ENCODE results near the gene DMBX1. TPM values are rescaled to one million over a fixed set of nuclear protein-coding genes. Genes with fewer than 3 reads are reported as not detected.
A peak's percentile ranks its signal among the peaks of the same experiment; 100 is the strongest.

Gene DMBX1
- total RNA-seq, 2 donors from 2014 or later = 0.43 to 0.58 TPM

DNA sequence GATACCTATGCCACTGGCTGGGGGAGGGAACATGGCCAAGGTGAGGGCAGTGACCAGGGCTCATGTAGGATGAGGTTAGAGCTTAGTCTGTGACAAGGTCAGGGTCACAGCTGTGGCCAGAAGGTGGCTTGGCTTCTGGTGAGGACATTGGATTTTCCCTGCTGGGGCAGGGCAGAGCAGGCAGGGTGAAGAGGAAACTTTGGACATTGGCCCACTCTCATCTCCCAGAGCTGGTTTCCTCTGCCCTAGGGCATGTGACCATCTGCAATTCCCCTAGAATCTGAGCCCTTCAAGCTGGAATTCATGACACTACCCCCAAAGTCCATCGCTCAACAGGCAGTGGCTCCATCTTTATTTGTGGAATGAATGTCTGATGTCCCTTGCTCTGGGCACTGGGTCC lies 5.3 kb downstream of the DMBX1 start:
- ATAC-seq (replicated peaks) = no peak
- no peak overlapping the region for H3K27ac Mint-ChIP-seq
- H3K4me3 Mint-ChIP-seq = no peak overlapping the region
- H3K27me3 Mint-ChIP-seq = peaks cover 45% of the 10 kb centered on the region
- no peaks in the 10 kb centered on the region for H3K9me3 Mint-ChIP-seq
- peaks cover 4% of the 10 kb centered on the region for H3K36me3 Mint-ChIP-seq (ENCODE audit: low read depth)
- H3K4me1 Mint-ChIP-seq = peaks cover 8% of the 10 kb centered on the region

DNA sequence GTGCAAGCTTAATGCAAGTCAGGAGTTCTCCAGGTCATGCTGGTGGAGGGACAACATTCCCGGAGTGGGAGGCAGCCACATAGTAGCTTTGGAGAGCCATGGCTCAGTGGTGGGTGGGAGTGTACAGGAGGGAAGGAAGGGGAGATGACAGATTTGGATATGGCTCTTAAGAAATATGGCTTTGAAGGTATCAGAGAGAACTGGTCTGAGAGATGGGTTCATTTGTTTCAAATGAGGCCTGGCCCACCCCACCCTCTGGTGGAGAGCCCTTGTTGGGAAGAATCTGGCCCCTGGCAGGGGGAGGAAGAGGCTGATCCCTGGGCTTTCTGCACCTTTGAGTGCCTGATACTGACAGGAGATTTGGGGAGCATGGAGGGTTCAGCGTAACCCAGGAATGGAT lies 6.1 kb downstream of the DMBX1 start:
- H3K27me3 Mint-ChIP-seq = peaks cover 45% of the 10 kb centered on the region

DNA sequence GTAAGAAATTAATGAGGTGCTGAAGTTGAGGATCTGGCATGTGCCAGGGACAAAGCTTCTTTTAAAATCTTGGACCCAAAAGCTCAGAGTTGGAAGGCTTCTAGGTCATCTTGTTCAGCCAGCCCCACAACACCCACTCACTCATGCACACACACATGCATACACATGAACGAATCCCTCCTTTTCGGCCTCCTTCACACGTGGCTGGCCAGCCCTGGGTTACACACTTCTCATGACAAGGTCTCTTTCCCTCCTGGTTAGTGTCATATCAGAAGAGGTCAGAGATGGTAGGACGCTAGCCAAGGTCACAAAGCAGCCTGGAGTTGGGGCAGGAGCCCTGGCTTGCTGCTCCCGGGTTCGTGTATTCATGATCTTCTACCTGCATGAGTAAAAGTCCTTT lies 6.9 kb downstream of the DMBX1 start:
- no peaks in the 10 kb centered on the region for H3K9me3 Mint-ChIP-seq
- peaks cover 44% of the 10 kb centered on the region for H3K27me3 Mint-ChIP-seq
- no peak for ATAC-seq (replicated peaks)
- H3K27ac Mint-ChIP-seq = no peak overlapping the region
- no peaks in the 10 kb centered on the region for H3K36me3 Mint-ChIP-seq (ENCODE audit: low read depth)
- H3K4me3 Mint-ChIP-seq = no peak overlapping the region
- H3K4me1 Mint-ChIP-seq = peaks cover 5% of the 10 kb centered on the region

More for the DNA sequence above, 6.1 kb downstream of the DMBX1 start:
- ATAC-seq (replicated peaks) = no peak
- Mint-ChIP-seq H3K4me3 (no peak overlapping the region), H3K36me3 (ENCODE audit: low read depth) (no peaks in the 10 kb centered on the region), H3K9me3 (no peaks in the 10 kb centered on the region), H3K4me1 (peaks cover 5% of the 10 kb centered on the region), H3K27ac (no peak overlapping the region)

DNA sequence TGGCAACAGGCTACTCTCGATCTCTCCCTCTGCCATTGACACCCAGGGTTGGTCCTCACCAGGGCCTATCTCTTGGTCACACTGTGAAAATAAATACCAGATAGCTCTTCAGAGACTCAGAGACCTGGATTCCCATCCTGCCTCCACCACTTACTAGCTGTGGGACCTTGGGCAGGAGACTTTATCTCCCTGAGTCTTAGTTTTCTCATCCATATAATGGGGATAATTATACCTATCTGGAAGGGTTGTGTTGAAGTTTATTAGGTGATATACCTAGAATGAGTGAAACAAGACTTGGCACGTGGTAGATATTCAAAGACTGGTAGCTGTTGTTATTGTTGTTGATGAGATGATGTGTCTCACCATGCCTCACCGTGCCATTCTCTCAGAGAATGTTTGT lies 7.4 kb downstream of the DMBX1 start:
- H3K27me3 Mint-ChIP-seq = peaks cover 40% of the 10 kb centered on the region
- H3K27ac Mint-ChIP-seq = no peak overlapping the region
- no peak overlapping the region for H3K4me3 Mint-ChIP-seq
- no peak for ATAC-seq (replicated peaks)
- no peaks in the 10 kb centered on the region for H3K9me3 Mint-ChIP-seq
- no peaks in the 10 kb centered on the region for H3K36me3 Mint-ChIP-seq (ENCODE audit: low read depth)
- H3K4me1 Mint-ChIP-seq = peaks cover 5% of the 10 kb centered on the region

DNA sequence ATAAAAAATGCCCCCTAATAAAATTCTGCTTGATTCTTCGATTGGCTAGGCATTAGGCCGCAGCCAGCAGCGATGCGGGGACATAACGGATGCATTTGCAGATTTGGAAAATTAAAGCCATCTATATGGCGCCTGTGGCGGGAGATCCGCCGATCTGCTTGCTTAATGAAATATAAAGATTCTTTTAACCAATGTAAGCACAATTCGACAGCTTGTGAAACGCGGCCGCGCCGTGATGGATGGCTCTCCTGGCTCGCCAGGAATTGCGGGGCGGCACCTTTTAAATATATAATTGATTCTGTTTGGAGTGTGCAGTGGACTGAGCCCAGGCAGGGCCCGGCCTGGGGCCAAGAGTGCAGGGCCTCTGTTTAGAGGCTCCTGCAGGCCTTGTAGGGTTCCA lies 8.0 kb downstream of the DMBX1 start:
- H3K36me3 Mint-ChIP-seq (ENCODE audit: low read depth) = no peaks in the 10 kb centered on the region
- peaks cover 39% of the 10 kb centered on the region for H3K27me3 Mint-ChIP-seq
- peaks cover 5% of the 10 kb centered on the region for H3K4me1 Mint-ChIP-seq
- no peak for ATAC-seq (replicated peaks)
- H3K4me3 Mint-ChIP-seq = no peak overlapping the region
- H3K9me3 Mint-ChIP-seq = no peaks in the 10 kb centered on the region
- no peak overlapping the region for H3K27ac Mint-ChIP-seq

DNA sequence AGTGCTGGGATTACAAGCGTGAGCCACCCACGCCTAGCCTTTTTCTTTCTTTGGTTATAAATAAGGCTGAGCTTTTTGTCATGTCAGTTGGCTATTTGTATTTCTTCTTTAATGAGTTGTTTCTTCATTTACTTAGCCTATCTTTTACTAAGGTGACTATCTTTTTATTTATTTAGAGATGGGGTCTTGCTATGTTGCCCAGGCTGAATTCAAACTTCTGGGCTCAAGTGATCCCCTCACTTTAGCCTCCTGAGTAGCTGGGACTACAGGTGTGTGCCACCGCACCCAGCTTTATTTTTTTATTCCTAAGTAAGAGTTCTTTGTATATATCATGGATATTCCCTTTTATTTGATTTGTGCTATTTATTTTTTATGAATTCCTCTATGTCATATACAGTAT lies 11.9 kb downstream of the DMBX1 start:
- Mint-ChIP-seq H3K27me3 (peaks cover 19% of the 10 kb centered on the region), H3K36me3 (ENCODE audit: low read depth) (no peaks in the 10 kb centered on the region), H3K4me3 (no peak overlapping the region), H3K9me3 (no peaks in the 10 kb centered on the region), H3K4me1 (no peaks in the 10 kb centered on the region), H3K27ac (no peak overlapping the region)
- no peak for ATAC-seq (replicated peaks)

DNA sequence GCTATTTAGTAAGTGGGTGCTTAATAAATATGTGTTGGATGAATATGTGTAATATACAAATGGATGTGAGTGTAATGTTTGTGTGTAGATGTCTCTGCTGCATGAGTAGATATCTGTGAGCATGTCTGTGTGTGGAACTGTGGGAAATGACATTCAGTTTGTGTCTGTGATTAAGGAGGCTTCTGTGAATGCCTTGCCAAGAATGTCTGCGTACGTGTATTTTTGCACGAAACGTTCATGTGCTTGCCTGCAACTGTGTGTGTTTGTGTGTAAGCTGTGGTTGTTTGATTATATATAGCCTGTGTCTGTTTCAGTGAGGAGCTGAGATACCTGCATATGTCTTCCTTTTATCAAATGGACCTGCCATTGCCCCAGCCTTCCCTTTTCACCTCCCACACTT lies 13.8 kb downstream of the DMBX1 start:
- Mint-ChIP-seq H3K27me3 (peaks cover 24% of the 10 kb centered on the region), H3K4me3 (no peak overlapping the region), H3K36me3 (ENCODE audit: low read depth) (no peaks in the 10 kb centered on the region), H3K4me1 (no peaks in the 10 kb centered on the region), H3K27ac (no peak overlapping the region), H3K9me3 (no peaks in the 10 kb centered on the region)
- ATAC-seq (replicated peaks) = no peak

DNA sequence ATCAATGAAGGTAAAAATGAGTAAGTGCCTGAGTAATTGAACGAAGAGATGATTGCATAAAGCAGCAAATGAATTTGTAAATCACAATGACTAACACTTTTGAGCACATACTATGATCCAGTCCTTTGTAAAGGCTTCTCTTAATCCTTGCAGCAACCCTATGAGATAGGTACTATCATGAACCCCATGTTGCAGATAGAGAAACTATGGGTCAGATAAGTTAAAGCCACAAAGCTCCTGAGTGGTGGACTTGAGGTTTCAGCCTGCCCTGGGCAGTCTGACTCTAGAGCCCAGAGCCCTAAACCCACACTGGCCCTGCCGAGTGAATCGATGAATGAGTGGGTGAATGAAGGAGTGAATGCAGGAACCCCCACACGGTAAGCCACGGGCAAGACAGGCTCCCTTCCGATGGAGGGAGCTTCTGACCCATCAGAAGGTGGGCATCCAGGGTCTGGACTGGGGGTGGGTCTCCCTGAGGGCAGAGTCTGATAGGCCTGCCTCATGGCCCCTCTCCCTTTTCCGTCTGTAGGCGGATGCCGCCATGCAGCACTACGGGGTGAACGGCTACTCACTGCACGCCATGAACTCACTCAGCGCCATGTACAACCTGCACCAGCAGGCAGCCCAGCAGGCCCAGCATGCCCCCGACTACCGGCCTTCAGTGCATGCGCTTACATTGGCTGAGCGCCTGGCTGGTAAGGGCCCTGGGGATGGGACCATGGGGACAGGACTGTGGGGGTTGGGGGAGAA lies 17.0 kb downstream of the DMBX1 start:
- Mint-ChIP-seq H3K27ac (no peak overlapping the region), H3K4me3 (no peak overlapping the region)

DNA sequence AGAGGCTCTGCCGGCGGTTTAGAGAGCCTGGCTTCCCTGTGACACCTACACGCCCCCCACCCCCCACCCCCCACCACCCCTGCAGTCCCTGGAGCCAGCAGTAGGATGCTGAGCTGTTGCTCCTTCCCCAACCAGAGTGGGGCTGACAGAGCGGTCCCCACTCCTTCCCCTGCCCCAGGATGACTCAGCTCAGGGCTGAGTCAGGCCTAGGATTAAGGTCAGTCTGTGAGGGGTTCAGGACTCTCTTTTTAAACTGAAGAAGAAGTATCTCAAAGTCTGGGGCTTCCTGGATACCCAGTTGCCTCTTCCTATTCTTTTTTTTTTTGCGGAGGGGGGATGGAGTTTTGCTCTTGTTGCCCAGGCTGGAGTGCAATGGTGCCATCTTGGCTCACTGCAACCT lies 19.1 kb downstream of the DMBX1 start:
- no peak overlapping the region for H3K27ac Mint-ChIP-seq
- peaks cover 24% of the 10 kb centered on the region for H3K27me3 Mint-ChIP-seq
- peak; percentile 87 for ATAC-seq (replicated peaks)
- H3K9me3 Mint-ChIP-seq = no peaks in the 10 kb centered on the region
- no peak overlapping the region for H3K4me3 Mint-ChIP-seq
- no peaks in the 10 kb centered on the region for H3K36me3 Mint-ChIP-seq (ENCODE audit: low read depth)
- H3K4me1 Mint-ChIP-seq = peaks cover 3% of the 10 kb centered on the region

More for the DNA sequence above, 17.0 kb downstream of the DMBX1 start:
- Mint-ChIP-seq H3K27me3 (peaks cover 19% of the 10 kb centered on the region), H3K4me1 (no peaks in the 10 kb centered on the region), H3K36me3 (ENCODE audit: low read depth) (no peaks in the 10 kb centered on the region), H3K9me3 (no peaks in the 10 kb centered on the region)
- ATAC-seq (replicated peaks) = peak; percentile 63

DNA sequence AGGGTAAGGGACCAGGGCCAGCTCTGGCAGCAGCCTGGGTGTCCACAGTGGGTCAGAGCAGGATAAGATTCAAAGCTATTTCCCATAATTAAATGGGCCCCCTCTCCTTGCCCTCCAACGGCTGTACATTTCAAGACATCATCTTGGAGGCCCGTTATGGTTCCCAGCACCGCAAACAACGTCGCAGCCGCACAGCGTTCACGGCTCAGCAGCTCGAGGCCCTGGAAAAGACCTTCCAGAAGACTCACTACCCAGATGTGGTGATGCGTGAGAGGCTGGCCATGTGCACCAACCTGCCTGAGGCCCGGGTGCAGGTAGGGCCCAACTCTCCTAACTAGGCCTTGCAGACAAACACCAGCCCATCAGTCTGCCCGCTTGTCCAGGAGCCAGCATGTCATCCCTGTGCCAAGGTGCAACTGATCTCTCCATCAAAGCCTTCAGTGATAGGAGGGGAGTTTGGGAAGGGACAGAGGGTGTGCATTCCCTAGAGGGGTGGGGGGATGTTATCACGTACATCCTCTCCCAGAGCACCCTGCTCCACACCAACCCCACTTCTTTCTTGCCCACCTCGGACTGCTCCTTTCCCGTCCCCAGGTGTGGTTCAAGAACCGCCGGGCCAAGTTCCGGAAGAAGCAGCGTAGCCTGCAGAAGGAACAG lies 20.8 kb downstream of the DMBX1 start:
- H3K4me1 Mint-ChIP-seq = peaks cover 3% of the 10 kb centered on the region
- ATAC-seq (replicated peaks) = no peak

DNA sequence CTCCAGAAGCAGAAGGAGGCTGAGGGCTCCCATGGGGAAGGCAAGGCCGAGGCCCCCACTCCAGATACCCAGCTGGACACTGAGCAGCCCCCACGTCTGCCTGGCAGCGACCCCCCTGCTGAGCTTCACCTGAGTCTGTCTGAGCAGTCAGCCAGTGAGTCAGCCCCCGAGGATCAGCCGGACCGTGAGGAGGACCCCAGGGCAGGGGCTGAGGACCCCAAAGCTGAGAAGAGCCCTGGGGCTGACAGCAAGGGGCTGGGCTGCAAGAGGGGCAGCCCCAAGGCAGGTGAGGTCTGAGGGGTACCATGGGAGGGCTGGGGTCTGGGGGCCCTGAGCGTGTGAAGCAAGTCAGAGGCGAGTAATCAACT lies 21.3 kb downstream of the DMBX1 start:
- Mint-ChIP-seq H3K4me3 (no peak overlapping the region), H3K4me1 (peaks cover 3% of the 10 kb centered on the region), H3K36me3 (ENCODE audit: low read depth) (no peaks in the 10 kb centered on the region), H3K27ac (no peak overlapping the region), H3K27me3 (peaks cover 32% of the 10 kb centered on the region), H3K9me3 (no peaks in the 10 kb centered on the region)
- no peak for ATAC-seq (replicated peaks)

More for the DNA sequence above, 20.8 kb downstream of the DMBX1 start:
- peaks cover 29% of the 10 kb centered on the region for H3K27me3 Mint-ChIP-seq
- no peaks in the 10 kb centered on the region for H3K36me3 Mint-ChIP-seq (ENCODE audit: low read depth)
- no peak overlapping the region for H3K27ac Mint-ChIP-seq
- no peaks in the 10 kb centered on the region for H3K9me3 Mint-ChIP-seq
- no peak overlapping the region for H3K4me3 Mint-ChIP-seq

DNA sequence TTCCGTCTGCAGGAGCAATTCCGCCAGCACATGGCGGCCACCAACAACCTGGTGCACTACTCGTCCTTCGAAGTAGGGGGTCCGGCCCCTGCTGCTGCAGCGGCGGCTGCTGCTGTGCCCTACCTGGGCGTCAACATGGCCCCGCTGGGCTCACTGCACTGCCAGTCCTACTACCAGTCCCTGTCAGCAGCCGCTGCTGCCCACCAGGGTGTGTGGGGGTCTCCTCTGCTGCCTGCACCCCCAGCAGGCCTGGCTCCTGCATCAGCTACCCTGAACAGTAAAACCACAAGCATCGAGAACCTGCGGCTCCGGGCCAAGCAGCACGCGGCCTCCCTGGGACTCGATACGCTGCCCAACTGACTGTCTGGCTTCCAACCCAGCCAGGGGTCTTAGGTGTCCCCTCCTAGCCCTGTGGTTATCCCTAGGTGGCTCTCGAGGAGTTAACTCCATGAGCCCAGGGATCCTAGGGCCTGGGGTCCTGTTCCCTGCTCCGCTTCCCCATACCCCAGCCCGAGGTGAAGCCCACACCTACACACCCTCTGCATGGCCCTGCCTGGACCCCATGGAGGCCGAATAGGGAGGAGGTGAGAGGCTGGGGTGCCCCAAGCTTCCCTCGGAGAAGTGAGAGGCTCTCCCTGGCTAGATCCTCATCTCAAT lies 22.6 kb downstream of the DMBX1 start:
- Mint-ChIP-seq H3K4me3 (no peak overlapping the region), H3K27me3 (peaks cover 38% of the 10 kb centered on the region), H3K27ac (no peak overlapping the region), H3K9me3 (no peaks in the 10 kb centered on the region), H3K36me3 (ENCODE audit: low read depth) (no peaks in the 10 kb centered on the region), H3K4me1 (peaks cover 3% of the 10 kb centered on the region)
- no peak for ATAC-seq (replicated peaks)

DNA sequence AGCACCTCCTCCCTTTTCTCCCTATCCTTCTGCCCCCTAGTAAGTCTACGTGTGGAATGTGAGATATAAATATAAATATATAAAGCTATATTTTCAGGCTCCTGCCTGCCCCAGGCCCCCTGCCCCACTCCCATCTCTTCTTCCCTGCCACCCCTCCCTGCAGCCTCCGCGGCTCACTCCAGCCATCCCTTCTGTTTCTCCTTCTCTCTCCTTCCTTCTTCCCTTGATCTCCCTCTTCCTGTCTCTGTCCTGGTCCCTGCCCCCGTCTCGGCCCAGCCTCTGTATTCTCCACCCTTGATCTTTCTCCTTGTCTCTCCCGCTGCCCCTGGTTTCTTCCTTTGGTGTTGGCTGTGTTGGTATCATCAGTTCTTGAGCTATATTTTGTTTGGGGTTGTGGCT lies 23.2 kb downstream of the DMBX1 start:
- no peaks in the 10 kb centered on the region for H3K36me3 Mint-ChIP-seq (ENCODE audit: low read depth)
- no peak overlapping the region for H3K4me3 Mint-ChIP-seq
- peaks cover 3% of the 10 kb centered on the region for H3K4me1 Mint-ChIP-seq
- ATAC-seq (replicated peaks) = no peak
- peaks cover 41% of the 10 kb centered on the region for H3K27me3 Mint-ChIP-seq
- no peaks in the 10 kb centered on the region for H3K9me3 Mint-ChIP-seq
- no peak overlapping the region for H3K27ac Mint-ChIP-seq

DNA sequence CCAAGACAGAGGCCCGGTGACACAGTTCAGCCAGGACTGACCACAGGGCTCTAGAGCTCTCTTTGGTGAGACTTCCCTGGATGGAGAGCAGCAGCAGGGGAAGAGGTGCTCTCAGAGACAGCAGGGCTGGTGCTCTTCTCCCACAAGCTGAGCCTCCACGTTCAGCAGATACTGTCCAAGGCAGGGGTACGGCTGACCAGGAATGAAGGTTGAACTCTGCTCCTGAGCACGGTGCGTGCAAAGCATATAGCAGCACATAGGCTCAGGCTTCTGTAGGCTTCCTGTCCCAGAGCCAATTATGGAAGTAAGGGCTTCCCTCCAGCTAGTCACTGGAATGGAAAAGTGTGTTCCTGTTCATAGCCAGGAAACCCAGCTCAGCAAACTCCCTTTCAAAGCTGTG lies 23.9 kb downstream of the DMBX1 start:
- Mint-ChIP-seq H3K4me3 (no peak overlapping the region), H3K27me3 (peaks cover 43% of the 10 kb centered on the region), H3K4me1 (peaks cover 3% of the 10 kb centered on the region), H3K9me3 (no peaks in the 10 kb centered on the region), H3K27ac (no peak overlapping the region), H3K36me3 (ENCODE audit: low read depth) (no peaks in the 10 kb centered on the region)
- no peak for ATAC-seq (replicated peaks)

DNA sequence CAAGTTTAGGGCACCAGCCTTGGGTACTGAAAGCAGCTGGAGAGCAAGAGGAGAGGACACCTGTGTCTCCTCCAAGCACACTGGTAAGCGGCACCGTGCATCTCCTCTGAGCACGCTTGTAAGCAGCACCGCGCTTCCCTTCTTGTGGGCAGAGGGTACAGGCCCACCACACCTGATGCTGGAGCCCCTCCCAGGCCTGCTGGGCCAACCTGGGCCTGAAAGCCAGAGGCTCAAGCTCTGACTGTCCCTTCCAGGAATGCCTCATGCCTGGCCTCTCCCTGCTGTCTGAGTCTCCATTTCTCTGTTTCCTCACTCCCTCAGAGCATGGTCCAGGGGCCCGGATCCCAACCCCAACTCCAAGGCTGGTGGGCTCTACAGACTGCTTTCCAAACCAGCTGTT lies 25.9 kb downstream of the DMBX1 start:
- Mint-ChIP-seq H3K27me3 (peaks cover 49% of the 10 kb centered on the region), H3K36me3 (ENCODE audit: low read depth) (no peaks in the 10 kb centered on the region), H3K9me3 (no peaks in the 10 kb centered on the region), H3K4me3 (no peak overlapping the region), H3K27ac (no peak overlapping the region), H3K4me1 (peaks cover 3% of the 10 kb centered on the region)
- no peak for ATAC-seq (replicated peaks)
